GM21723 (cell line): Measurements from ENCODE around the gene APP.

Source experiments
- ATAC-seq: cut with Tn5 transposase; IDR thresholded peaks from one replicate; pipeline ENCODE4 v1.9.1; 2021; ENCODE audit warnings: mild to moderate bottlenecking, moderate library complexity; ENCODE audit not compliant: unreplicated experiment

APP gene

DNA sequence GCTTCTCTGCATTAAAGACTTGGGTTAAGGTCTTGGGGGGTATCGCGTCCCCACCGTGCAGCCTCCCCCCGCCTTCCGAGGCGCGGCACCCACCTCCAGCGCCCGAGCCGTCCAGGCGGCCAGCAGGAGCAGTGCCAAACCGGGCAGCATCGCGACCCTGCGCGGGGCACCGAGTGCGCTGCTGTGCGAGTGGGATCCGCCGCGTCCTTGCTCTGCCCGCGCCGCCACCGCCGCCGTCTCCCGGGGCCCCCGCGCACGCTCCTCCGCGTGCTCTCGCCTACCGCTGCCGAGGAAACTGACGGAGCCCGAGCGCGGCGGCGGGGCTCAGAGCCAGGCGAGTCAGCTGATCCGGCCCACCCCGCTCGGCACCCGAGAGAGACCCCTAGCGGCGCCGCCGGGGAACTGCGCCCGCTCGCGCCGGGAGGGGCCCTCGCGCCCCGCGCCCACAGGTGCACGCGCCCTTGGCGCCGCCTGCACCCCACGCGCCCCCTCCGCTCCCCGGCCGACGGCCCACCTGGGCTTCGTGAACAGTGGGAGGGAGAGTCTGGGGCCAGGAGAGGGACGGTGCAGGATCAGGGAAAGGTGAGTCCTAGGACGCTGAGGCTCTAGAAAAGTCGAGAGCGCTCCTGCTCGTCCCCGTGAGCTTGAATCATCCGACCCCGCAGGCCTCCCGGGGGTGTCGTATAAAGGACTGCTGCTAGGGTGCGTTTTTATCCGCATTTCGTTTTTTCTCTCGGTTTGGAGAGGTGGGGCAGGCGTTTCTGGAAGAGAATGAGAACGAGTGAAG lies at the start of gene APP:
Gene APP (minus strand): TSS at position 300 of the 787 bp plus-strand sequence. CDS start 150 bp downstream, at position 150.
- ATAC-seq: peak; percentile 74

- no peak for ATAC-seq
Measured at GRCh38 chr21:26212220-26212619, 41.6 kb upstream of the APP start.

DNA sequence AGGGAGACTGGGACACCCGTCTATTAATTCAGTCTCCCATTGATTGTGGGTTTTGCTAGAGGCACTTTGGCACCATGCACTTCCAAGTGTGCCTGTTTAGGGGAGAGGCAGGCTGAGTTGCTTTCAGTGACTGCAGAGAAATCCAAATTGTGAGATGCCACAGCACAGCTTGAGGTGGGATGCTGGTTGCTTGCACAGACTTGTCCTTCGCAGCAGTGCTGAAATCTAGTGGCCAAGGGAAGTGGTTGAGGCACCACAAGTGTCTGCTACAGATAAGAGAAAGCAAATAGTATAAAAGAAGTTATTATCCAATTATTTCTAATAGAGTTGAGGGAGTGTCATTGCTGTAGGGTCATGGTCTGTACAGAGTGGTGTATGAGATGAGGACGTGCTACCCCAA lies 40.0 kb upstream of the APP start:
- no peak for ATAC-seq

DNA sequence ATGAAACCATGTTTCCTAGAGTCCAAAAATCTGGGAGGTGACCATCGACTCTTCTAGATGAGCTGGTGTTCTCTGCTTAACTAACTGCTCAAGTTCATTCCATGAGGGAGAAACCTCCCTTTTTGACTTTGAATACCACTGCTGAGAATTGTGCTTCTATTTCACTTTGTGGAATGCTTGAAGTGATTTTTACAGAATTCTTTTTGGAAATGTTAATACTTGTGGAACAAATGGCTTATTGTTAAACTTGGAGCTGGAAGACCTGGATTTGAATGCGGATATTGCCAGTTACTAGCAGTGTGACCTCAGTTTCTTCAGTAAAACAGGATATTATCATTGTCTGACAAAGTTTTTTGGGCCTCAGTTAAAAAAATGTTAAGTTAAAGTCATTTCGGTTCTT lies 36.5 kb upstream of the APP start:
- no peak for ATAC-seq

DNA sequence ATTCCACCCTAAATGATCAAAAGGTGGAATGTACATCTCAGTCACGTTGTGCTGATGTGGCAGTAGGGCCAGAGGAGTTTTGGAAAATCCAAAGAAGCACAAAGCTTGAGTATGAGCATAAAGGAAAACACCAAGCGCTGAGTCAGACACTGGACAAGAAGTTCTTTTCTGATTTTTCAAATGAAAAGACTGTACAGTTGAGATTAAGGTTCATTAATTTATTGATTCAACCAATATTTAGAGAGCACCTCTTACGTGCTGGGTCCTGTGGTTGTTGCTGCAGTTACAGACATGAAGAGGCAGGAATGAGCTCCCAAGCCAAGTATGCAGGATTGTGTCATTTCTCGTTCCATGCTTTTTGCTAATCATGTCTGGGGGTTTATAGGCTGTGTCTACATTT lies 28.9 kb upstream of the APP start:
- no peak for ATAC-seq

- no peak for ATAC-seq
Measured at GRCh38 chr21:26195708-26196107, 25.1 kb upstream of the APP start.

DNA sequence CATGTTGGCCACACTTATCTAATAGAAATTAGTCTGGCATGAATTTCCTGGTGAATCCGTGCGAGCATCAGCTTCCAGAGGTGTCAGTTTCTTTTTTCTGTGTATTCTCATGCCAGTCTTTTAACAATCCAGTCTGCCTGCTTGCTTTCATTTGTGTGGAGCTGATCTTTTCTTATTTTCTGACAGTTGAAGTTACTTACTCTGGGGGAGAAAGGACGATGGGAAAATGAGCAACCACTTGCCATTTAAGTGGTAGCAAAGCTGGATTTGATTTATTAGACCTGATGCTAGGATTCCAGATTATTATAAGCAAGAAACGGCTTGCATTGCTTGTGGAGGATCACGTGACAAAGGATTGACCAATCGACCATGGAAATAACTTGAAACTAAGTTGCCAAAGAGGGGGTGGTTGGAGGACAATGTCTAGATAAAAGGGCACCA lies 24.3 kb upstream of the APP start:
- ATAC-seq: no peak

- no peak for ATAC-seq
Measured at GRCh38 chr21:26194326-26194725, 23.8 kb upstream of the APP start.

DNA sequence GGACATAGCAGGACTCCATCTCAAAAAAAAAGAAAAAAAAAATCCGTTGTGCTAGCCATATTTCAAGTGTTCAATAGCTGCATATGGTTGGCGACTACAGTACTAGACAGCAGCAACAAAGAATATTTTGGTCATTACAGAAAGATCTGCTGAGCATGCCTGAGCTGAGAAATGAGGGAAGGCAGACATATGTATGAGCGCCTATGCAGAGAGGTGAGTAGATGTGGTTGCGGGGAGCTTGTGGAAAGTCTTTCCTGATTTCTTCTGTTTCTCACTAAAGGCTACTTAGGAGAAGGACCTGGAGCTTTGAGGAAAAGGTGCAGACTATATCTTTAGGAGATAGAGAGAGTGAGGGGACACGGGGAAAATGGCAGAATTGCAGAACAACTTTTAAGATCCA lies 21.0 kb upstream of the APP start:
- no peak for ATAC-seq

DNA sequence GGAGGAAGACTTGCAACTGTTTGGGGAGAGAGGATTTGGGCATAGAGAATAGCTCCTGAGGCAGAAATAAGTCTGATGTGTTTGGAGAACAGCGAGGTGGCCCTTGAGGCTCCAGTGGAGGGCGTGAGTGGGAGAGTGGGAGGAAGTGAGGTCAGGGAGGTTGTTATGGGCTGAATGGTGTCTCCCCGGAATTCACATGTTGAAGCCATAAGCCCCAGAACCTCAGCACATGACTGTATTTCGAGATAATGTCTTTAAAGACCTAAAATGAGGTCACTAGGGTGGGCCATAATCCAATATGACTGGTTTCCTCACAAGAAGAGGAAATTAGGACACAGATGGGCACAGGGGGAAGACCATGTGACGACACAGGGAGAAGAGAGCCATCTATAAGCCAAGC lies 17.9 kb upstream of the APP start:
- no peak for ATAC-seq

GRCh38 chr21:26185446-26185845 lies 14.9 kb upstream of the APP start:
- no peak for ATAC-seq

- ATAC-seq: no peak
Measured at GRCh38 chr21:26185021-26185420, 14.5 kb upstream of the APP start.

- no peak for ATAC-seq
Measured at GRCh38 chr21:26179501-26179900, 8.9 kb upstream of the APP start.

DNA sequence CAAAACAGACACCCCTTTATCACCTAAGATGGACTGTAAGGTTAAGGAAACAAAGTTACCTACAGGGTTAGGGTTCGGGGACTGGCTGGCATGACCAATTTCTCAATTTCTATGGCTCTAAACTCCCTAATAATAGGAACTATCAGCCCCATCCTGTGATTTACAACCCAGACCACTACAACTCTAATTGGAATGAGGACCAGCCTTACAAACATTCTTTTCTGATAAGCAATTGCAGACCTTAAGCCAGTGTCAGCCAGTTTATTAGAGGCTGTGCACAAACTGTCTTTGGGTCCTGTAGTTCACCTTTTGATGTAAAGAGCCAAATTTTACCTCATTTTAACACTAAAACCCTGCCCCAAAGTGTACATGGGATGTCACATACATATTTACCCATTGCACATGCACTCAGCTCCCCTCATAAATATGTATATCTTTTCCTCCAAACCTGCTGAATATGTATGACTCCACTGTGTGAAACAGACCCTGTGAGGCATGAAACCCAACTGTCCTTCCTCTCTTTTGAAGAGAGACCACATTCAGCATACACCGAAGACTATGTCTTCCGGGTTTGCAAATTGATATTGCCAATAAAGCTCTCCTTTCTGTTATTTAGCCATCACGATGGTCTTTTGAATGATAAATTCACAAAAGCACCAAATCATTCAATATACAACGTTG lies 7.3 kb upstream of the APP start:
- peak; percentile 65 for ATAC-seq

DNA sequence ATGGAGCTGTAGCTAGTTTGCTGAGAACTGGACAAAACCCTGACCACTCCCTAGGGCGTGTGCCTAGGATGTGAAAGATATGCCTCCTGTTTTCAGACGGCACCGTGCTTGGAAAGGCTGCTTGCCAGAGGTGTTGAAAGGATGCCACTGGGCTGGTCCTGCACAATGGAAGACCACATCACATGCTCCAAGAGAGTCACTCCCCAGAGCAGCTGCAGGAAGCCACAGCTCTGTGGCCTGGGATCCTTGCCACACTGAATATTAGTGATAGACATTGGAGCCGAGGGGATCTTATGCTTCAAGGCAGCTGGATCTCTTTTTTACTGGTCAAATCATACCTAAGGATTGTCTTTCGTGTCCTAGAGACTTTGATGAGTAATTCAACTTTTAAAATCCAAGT lies 6.6 kb upstream of the APP start:
- ATAC-seq: no peak

- ATAC-seq: no peak
Measured at GRCh38 chr21:26171258-26172100, 909 bp upstream of the APP start.

- ATAC-seq: peak; percentile 49
Measured at GRCh38 chr21:26169611-26170470, 729 bp downstream of the APP start.

DNA sequence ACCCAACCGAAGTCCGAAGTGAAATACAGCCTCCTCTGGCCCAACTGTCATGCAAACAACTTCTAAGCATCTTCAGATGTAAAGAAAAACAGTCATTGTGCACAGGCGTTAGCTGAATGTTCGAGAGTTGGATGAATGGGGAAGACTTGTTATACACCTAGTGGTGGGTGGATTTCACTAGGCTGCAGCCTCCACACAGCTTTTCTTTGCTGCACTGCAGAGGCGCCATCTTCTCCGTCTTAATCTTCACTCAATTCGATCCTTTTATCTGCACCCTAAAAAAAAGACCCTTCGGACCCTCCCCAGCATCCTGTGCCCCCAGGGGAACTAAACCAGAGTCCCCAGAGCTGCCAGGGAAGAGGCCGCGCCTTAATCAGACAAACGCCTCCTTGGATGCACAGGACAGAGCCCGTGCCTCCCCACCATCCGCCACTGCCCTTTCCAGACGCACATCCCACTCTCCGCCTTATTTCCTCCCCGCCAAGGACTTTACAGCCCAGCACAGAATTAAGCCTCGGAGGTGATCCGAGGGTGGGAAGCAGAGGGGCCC lies 1.4 kb downstream of the APP start:
- peak; percentile 67 for ATAC-seq

DNA sequence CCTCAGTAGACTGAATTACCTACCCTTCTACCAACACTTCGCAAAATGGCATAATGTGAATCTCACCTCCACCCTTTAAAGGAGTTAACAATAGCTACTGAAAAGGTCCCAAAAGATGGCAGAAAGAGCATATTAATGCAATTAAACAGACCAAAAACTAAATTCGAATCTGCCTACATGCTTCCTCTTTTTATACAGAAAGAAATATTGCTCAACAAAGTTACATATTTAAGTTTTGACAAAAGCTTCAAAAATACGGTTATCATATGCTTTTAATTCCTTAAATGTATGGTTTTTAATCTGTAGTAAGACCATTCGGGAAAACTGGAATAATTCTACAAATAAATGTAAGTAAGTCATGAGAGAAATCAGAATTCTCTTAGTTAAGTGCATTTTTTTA lies 2.2 kb downstream of the APP start:
- no peak for ATAC-seq

DNA sequence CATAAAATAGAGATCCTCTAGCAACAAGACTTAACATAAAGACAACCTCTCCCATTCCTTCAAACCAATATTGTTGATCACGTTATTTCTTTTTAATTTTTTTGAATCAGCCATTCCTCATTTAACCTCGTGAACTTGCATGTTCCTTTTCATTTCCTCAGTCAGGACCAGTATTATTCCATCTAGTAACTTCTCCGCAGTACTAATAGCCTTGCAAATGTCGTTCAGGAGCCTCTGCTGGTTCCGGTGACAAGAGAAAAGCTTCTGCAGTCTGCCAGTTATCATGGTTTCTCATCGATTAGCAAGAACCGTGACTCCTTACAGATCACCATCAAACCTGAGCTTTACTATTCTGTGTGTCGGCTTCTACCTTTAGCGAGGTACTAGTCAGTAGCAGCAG lies 3.0 kb downstream of the APP start:
- ATAC-seq: no peak
